M059J (cell line): ENCODE results near the gene MAPK1IP1L. TPM values are rescaled to one million over a fixed set of nuclear protein-coding genes. Genes with fewer than 3 reads are reported as not detected.
"Not testable (repeated sequence)": the region's sequence is repeated elsewhere in the genome, so short reads cannot be mapped to it uniquely, and the experiment has no call there.

Experiments used
- DNase-seq: peaks from one replicate; pipeline ENCODE4 v3.0.0-alpha.2; 2012; ENCODE audit warnings: low read depth
- total RNA-seq: library from RNA; depleted of rRNA; stranded (reverse); fragments of >200 nt; shearing (Covaris generic); gene quantifications from 2 replicates; pipeline ENCODE4 v1.2.3, GENCODE V29; 2014

Gene MAPK1IP1L
- total RNA-seq, 1 experiment from 2014 or later, result 168 TPM

DNA sequence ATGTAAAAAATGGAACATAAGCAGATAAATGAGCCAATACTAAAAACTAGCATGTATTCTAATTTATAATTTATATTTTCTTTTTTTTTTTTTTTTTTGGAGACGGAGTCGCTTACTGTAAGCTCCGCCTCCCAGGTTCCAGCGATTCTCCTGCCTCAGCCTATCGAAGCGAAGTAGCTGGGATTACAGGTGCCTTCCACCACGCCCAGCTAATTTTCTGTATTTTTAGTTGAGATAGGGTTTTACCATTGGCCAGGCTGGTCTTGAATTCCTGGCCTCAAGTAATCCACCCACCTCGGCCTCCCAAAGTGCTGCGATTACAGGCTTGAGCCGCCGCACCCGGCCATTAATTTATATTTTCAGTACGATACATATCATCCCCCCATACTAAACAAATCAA lies 2.7 kb downstream of the MAPK1IP1L start:
- DNase-seq, result no peak

DNA sequence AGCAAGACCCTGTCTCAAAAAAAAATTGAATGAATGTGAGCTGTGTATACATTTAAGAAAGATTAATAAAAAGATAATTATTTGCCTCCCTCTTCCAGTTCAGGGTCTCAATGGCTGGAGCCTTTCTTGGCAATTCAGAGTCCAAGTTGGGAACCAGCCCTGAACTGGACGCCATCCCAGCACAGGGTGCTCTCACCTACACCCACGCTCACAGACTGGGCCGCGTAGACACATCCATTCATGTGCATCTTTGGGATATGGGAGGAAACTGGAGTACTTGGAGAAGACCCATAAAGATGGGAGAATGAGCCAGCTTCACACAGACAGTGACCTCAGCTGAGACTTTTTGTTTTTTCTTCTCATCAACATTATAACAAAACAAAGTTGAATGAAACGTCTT lies 6.5 kb downstream of the MAPK1IP1L start:
- DNase-seq, result no peak

DNA sequence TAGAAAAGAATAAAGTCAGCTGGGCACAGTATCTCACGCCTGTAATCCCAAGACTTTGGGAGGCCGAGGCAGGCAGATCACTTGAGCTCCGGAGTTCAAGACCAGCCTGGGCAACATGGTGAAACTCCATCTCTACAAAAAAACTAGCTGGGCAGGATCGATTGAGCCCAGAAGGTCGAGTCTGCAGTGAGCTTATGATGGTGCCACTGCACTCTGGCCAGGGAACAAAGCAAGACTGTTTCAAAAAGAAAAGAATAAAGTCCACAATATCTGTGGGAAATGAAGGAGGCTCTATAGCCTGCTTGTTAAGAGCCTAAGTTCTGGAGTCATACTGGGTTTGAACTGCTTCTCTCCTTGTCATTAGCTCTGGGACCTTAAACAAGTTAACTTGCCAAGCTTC lies 7.9 kb downstream of the MAPK1IP1L start:
- no peak for DNase-seq

DNA sequence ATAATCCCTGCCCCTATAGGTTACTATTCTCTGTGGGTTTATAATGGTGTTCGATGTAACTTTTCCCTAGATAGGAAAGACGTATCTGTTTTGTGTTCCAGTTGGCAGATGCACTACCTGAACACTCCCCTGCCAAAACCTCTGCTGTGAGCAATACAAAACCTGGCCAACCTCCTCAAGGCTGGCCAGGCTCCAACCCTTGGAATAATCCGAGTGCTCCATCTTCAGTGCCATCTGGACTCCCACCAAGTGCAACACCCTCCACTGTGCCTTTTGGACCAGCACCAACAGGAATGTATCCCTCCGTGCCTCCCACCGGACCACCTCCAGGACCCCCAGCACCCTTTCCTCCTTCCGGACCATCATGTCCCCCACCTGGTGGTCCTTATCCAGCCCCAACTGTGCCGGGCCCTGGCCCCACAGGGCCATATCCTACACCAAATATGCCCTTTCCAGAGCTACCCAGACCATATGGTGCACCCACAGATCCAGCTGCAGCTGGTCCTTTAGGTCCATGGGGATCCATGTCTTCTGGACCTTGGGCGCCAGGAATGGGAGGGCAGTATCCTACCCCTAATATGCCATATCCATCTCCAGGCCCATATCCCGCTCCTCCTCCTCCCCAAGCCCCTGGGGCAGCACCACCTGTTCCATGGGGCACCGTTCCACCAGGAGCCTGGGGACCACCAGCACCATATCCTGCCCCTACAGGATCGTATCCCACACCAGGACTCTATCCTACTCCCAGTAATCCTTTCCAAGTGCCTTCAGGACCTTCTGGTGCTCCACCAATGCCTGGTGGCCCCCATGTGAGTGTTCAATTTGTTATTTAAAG lies 11.3 kb downstream of the MAPK1IP1L start:
- DNase-seq, result no peak

DNA sequence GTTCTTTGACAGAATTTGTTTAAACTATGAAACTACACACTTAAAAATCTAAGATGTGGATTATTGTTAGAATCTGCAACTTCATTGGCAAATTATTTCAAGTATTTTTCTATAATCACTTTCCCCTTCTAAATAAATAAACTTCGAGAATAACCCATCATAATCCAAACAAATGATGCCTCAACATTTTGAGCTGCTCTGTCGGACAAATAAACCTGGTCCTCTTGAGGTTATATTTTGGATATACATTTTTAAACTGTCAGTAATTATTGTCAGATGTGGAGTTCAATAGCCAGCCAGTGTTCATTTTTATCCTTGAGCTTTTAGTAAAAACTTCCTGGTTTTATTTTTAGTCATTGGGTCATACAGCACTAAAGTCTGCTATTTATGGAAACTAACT lies 13.4 kb downstream of the MAPK1IP1L start:
- DNase-seq, result not testable (repeated sequence)

DNA sequence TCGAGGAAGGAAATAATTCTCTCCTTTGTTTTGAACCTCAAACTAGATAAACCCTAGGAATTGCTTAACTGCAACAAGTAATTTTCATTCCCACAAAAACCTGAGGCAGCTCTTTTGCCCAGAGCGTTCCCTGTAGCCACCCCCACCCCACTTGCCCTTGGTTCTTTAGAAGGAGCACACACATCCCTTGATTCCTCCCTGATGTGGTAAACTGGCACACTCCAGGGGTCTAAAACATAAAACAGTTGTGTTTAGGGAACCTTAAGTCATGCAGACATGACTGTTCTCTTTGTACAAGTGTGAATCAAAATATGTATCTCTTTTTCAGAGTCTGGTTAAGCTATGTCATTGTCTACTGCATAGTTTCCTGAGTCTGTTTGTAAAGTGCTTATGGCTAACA lies 14.0 kb downstream of the MAPK1IP1L start:
- DNase-seq, result no peak

DNA sequence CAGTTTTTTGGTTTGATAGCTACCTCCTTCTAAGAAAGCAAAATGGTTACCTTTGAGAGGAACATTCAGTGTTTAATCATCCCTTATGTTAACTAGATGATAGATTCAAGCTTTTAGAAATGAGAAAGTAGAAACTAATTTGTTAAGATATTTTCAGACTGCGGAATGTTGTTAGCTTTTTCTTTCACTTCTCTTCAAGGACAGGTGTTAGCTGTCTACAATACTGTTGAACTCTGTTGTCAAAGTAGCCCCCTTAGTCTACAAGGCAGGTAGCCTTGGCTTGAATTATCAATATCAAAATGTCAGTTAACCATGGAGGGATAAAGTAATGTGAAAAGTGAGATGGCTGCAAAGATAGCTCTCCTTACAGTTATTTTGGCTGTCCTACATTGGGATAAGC lies 14.8 kb downstream of the MAPK1IP1L start:
- no peak for DNase-seq

DNA sequence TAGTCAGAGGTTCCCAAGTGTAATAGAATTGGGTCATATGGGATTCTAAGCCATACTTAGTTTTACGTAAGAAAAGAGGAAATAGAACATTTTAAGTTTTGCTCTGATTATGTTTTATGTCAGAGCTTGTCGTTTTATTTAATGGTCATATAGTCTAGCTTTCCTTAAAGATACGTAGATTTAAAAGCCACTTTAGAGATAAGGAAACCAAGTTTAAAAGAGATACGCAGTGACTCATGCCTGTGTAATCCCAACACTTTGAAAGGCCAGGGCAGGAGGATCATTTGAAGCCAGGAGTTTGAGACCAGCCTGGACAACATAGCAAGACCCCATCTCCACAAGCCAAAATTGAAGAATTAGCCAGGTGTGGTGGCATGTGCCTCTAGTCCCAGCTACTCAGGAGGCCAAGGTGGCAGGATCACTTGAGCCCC lies 19.5 kb downstream of the MAPK1IP1L start:
- DNase-seq, result peak; percentile 76

DNA sequence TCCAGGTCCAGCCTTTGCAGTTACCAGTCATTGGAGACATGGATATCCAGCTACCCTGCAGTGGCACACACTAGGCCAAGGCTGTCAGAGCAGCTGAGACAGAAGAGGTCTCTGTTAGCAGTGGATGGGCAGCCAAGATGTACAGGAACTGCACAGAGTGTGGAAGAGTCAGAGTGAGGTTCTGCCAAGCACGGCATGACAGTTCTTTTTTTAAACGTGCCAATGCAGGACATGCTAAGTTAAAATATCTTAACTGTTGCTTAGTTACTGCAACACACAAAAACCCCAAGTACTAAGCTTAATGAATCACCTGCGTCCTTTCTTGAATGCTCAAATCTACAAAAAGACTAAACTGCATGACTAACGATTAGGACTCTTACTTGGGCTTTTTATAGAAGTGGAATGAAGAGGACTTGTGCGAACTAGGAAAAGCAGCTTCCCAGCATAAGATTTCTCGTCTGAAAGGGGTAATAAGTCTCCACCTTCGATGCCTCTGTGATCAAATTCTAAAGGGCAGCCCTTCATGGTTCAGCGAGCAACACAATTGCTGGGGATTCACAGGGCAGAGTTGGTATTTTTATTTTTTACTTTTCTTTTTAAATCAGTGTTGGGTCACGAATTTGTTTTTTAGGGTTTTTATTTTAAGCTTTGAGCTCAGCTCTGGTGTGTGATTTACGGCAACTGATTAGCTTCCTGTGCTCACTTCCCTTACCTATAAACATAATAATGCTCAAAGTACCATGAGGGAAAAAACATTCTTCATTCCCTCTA lies 20.6 kb downstream of the MAPK1IP1L start:
- DNase-seq, result peak; percentile 98

DNA sequence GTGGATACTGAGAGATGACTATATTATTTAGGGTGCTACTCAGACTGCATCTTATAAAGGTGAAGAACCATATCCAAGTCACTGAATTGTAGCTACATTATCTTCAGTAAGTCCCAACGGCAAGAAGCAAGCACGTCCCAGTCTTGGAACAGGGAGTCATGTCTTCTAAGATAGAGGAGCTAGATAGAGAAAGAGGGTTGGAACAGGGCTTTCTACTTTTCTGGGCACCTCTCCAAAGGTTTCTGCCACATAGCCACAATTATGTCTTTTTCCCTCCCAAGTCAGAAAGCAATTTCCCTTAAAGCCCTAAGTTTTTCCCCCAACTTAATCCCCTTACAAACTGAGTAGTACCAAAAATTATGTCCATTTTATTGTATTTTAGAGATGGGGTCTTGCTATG lies 22.4 kb downstream of the MAPK1IP1L start:
- DNase-seq, result peak; percentile 86

DNA sequence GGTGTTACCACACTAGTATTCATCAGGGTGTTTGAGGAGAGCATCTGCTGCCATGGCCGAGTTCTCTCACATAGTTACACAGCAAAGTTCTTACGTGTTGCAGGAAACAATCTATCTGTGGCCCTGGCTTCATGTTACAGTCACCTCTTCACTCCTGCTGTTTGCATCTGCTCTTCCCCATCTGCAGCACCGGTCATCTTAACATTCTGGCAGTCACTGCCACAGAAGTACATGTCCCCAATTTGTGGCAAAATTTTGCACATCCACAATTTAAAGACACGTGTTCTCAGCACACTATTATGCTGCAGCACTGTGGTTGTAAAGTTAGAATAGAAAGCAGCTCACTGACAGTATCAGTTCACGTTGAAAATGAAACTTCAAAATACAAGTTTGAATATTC lies 23.2 kb downstream of the MAPK1IP1L start:
- peak; percentile 44 for DNase-seq

DNA sequence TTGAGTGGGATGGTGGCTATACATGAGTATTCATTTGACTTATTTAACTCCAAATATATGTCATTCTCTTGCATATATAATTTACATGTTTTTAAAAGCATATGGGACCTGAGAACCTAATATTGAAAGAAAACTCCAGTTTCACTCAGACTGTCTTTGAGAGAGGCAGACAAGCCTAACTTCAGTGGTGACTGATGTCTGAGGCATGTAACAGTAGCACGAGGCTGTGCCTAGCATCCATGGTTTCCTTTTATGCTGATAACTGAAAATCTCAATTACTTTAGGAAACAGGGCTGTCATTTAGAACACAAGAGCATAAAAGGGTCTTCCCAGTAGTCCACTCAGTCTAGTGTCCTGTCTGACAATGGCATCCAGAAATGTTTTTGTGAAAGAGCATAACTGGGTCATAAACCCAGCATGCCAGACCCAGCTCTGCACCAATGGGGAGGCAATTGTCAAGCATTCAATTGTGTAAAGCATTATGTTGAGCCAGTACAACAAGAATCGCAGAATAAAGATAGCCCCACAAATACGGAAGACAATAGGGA lies 24.3 kb downstream of the MAPK1IP1L start:
- DNase-seq, result peak; percentile 48

DNA sequence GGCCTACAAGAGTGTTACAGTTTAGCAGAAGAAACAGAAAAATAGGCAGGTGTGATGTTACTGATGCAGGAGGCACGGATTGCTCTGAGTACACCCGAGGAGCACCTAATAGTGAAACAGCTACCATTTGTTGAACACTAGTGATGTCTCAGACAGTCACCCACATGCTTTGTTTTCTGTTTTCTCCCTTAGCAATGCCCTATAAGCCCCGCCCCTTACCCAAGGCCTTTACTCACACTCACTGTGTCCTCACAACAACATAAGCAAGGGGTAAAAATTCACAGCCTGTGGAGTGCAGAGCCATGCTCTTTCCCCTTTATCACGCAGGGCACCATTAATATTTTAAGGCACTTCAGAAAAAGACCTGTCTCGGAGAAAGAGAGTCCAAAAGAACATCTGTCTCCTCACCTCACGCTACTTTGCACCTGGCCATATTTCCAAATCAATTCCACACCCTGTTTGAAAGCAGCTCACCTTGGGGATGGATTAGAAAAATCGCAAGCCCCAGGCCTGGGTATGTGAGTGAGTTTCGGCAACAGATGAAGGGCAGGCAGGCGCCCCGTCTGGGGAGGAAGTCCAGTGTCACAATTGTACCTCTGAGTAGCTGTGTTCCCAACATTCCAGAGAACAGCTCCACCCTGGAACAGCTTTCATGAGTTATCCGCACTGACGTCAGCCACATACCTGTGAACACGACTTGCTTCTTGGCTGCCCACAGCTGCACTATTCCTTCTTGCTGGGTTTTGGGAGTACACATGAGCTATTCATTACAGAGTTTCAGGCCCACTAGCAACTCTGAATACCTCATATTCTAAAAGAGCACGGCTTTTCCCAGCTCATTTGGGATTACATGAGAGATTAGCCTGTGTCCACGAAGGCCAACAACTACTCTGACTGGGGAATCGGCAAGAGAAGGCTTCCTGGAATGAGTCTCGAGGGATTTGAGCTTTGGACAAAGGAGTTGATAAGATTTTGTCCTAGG lies 26.0 kb downstream of the MAPK1IP1L start:
- peak; percentile 62 for DNase-seq

DNA sequence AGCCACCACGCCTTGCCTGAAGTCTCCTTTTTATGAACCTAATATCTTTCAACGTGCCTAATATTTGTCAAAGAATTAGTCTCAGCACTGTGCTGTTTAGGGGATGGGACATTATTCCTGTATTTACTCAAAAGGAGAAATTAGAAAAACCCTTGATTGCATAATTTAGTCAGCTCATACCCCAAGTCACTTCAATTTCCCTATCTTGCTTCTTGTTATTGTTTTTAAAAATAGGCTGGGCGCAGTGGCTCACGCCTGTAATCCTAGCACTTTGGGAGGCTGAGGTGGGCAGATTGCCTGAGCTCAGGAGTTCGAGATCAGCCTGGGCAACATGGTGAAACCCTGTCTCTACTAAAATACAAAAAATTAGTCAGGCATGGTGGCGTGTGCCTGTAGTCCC lies 28.5 kb downstream of the MAPK1IP1L start:
- not testable (repeated sequence) for DNase-seq

DNA sequence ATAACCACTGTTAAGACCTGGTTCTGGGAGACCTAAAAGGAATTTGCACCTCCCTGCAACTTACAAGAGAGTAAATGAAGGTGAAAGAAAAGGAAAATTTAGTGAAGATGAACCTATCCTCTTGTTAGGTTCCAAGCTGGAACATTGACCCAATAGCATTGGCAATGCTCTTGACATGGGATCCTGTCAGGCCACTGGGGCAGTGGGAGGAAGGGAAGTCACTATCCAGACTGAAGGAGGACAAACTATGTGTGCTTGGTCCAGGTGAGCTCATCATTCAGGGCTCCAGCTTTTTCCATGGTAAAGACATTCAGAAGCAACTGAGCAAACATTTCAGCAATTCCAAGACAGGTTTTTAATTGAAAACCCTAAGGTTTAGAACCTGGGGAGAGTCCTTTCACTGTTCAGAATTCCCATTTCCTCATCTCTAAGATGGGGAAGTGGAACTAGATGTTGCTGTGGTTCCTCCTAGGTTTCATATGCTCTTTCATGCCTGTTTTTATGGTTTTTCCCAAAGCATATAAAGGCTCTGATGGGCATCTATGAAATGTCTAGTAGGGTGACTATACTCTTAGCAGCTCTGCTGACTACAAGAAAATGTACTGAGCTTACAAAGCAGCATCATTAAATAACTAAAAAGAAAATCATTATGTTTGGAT lies 33.1 kb downstream of the MAPK1IP1L start:
- DNase-seq, result no peak

DNA sequence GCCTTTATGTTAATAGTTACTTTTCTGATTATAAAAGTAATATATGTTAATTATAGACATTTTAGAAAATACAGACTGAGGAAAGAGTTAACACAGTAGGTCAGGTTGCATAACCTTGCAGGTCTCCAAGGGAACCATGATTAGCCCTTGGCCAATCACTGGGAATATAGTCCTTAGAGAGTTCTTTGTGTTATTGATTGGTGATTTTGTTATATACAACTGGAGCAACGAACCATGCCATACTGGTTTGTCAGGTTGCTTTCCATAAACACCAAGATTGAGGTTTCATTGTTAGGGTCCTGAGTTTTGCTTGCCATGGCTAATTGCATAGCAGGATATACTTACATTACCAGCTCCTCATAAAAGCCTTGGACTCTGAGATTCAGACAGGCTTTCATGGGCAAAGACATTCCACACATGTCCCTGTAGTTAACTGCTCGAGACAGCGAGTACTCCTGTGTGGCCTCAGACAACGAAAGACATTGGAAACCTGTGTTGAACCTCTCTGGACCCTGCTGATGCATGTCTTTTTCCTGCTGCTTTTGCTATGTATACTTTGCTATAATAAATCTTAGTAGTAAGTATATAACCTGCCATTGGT lies 33.7 kb downstream of the MAPK1IP1L start:
- DNase-seq, result no peak

DNA sequence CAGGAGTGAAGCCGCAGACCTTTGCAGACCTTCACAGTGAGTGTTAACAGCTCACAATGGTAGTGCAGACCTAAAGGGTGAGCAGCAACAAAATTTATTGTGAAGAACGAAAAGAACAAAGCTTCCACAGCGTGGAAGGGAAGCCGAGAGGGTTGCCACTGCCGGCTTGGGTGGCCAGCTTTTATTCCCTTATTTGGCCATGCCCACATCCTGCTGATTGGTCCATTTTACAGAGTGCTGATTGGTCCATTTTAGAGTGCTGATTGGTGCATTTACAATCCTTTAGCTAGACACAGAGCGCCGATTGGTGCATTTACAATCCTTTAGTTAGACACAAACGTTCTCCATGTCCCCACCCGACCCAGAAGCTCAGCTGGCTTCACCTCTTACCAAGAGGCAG lies 35.5 kb downstream of the MAPK1IP1L start:
- no peak for DNase-seq

DNA sequence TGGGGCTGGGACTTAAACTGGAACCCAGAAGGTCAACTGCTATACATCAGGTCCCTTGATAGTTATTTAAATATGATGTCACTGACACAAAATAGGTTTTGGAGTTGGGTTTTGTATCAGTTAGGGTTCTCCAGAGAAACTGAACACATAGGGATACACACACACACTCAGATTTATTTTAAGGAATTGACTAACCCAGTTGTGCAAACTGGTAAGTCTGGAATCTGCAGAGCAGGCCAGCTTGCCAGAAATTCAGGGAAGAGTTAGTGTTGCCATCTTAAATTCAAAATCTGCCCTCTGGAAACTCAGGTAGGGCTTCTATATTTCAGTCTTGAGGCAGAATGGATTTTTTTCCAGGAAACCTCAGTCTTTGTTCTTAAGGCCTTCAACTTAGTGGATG lies 36.9 kb downstream of the MAPK1IP1L start:
- DNase-seq, result no peak

DNA sequence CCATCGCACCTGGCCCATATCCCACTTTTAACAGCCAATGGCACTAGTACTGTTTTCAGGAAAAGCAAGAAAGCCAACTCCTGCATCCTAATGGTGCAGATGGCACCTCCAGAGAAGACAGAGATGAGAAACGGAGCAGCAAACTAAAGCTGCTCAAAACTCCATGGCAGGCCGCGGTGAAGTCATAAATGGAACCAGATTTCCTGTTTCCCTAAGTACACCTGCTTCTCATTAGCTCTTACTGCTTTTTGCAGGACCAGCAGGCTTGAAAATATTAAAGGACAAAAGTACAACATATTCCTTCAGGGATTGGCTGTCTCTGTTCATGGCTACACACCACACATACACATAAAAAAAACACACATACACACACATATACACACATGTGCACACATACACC lies 40.9 kb downstream of the MAPK1IP1L start:
- DNase-seq, result no peak

DNA sequence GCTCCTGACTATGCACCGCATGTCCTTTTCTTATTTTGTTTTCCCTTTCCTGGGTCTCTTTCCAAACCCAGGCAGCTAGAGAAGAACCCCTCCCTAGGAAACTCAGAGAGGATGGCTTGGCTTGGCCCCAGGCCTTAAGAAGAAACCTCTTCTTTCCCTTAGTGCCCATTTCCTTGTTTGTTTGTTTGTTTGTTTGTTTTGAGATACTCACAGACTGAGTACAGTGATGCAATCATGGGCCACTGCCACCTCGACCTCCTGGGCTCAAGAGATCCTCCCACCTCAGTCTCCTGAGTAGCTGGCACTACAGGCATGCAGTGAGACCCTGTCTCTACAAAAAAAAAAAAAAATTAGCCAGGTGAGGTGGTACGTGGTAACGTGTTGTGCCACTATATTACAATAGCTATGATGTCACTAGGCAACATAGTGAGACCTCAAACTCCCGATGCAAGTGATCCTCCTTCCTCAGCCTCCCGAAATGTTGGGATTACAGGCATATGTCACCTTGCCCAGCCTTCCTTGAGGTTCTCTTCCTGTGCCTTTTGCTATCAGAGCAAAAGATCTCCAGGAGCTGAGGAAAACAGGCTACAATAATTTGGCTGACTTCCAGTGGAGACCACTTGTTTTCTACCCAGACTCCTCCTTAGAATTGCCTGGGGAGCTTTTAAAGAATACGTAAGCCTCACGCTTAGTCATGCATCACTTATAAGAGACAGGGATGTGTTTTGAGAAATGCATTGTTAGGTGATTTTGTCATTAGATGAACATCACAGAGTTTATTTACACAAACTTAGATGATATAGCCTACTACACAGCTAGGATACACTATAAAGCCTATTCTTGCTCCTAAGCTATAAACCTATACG lies 43.1 kb downstream of the MAPK1IP1L start:
- peak; percentile 92 for DNase-seq
